ENCODE measurements around the gene ZBTB2.
"Not testable (repeated sequence)": the region's sequence is repeated elsewhere in the genome, so short reads cannot be mapped to it uniquely, and the experiment has no call there.

ZBTB2 gene

GRCh38 chr6:151399679-151400078 is 8.3 kb upstream of the ZBTB2 start:
- DNase-seq: no peak

GRCh38 chr6:151393410-151393809 is 2.1 kb upstream of the ZBTB2 start:
- no peak for DNase-seq

DNA sequence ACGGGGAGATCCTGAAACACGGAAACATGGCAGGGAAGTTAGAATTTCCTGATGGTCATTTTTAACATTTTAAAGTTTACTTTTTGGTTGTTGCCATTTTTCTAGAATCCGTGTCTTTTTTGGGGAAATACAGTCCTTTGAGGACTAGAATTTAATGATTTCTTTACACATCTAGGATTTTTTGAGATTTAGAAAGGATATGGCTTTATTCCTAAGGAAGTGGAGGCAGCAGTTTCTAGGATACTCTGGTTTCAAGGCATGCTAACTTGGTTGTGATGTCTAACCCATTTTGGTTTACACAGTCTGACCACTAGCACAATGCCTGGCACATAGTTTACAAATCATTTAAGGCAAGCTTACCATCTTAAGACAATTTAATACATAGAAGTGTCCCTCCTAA is 1.1 kb upstream of the ZBTB2 start:
- no peak for DNase-seq

DNA sequence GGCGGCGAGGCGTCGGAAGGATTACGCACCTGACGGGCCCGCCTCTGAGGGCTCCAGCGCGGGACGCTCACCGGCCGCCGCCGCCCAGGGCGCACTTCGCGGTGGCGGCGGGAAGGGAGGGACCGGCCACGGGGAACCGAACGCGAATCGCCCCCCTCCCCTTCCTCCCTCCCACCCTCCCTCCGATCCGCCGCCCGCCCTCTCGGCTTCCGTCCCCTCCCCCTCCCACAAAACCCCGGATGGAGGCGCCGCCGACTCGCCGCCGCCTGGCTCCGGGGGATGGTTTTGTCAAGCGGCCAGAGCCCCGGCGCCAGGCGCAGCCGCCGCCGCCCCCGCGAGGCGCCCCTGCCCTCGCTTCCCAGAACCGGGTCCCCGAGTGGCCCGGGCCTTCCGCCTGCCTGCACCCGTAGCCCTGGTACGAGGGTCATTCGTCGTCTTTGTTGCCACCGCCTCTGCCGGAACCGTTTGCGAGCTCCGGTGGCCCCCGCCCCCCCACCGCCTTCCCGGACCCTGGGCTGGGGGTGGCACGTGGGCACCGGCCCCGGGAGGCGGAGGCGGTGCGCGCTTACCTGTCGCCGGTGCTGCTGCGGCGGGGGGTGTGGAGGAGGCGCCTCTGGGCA is 398 bp downstream of the ZBTB2 start:
- DNase-seq: peak; percentile 65

GRCh38 chr6:151390276-151390850 is 996 bp downstream of the ZBTB2 start:
- DNase-seq: peak; percentile 97

DNA sequence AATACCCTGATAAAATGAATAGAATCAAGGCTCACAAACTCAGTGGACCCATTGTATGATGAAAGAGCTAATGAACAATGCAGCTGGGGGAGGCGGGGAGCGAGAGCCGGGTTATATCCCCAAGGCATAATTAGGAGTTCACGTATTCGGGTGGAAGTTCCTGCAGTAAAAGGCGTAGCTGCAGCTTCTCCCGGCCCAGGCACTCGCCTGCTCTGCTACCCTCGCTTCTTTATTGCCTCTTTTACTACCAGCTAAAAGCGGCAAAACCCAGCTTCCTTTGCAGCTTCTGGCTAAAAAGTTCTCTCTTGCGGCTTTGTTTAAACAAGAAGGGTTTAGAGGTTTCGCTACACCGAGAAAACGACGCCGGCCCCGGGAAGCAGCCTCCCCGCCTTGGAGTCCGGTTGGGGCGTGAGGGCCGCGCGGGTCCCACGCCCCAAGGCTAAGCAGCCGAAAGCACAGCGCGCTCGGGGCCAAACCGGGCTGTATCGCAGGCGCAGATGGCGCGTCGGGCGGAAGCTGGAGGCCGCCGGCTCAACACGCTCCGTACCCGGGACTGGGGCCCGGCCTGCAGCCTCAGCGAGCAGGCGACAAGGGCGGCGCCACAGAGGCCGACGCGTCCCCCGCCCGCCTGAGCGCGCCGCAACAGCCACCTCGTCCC is 1.6 kb downstream of the ZBTB2 start:
- peak; percentile 63 for DNase-seq

- DNase-seq: no peak
These were observed 2.3 kb downstream of the ZBTB2 start for GRCh38 chr6:151388997-151389617.

DNA sequence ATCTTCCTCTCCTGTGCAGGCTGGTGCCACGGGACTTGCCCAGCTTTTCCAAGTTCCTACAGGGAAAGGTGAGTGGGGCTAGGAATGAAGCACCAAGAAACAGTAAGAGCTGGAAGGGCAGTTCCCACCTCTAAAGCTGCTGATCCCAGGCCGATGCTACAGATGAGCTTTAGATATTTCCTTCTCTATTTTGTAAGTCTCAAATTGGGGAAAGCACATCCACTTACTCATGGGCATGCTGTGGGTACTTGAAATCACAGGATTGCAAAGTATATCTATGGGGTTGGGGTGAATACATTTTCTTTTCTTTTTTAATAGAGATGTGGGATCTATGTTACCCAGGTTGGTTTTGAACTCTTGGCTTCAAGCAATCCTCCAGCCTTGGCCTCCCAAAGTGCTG is 3.1 kb downstream of the ZBTB2 start:
- no peak for DNase-seq

DNA sequence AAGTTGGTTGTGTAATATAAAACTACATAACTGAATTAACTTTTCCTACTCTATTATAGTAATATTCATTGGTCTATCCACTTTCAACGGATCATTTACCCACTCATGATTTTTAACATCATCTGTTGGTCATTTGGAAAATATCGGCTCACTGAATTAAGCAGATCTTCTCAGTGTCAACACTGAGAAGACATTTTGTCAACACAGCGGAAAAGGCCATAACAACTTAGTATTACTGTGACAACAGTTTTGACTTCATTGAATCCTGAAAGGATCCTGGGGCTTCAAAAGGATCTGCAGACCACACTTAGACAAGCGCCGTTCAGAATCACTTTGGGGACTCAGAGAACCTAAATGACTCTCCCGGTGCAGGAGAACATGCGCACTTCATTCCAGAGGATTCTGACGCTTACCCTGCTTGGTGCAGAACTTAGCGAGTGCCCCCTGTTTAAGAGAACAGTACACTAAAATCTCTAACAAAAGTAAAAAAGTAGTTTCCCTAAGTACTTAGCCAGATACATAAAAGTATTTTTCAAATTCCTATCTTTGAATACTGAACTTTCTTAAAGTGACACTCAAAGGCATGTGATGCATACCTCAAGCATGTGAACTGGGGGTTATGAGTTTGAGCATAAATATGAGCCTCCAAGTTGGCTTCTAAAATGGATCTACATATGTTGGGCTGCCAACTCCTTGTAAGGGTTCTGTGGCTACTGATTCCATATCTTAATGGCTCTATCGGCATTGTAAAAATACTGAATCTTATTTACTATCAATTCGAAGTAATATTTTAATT is 4.0 kb downstream of the ZBTB2 start:
- no peak for DNase-seq

DNA sequence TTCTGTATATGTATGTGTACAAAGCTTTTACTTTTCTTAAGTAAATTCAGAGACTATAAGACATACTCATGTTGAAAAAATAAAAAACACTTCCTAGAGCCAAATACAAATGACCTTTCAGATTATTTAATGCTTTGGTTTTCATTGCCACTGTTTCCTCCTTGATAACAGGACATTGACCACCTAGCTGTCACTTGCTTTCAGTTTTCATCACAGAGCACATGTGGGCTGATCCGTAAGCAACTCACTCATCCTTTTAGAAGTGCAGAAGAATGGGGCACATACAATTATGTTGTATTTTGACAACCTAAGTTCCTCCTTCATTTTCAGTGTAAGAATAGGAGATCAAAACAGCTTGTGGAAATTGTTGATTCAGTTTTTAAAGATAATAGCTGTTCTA is 6.2 kb downstream of the ZBTB2 start:
- DNase-seq: no peak

DNA sequence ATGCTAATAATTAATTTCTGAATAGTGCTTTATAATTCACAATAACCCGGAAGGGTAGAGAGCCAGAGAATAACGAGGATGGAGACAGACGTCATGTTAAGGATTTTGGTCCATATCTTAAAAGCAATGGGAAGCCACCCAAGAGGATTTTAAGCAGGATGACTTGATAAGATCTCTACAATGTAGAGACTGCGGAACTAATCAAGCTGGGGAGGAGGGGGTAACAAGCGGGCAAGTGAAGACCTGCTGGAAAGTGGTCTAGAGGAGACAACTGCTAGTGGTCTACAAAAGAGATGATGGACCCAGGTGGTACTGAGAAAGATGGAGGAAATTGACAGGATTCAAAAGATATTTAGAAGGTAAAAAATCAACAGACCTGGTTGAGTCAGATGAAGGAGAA is 7.2 kb downstream of the ZBTB2 start:
- no peak for DNase-seq

DNA sequence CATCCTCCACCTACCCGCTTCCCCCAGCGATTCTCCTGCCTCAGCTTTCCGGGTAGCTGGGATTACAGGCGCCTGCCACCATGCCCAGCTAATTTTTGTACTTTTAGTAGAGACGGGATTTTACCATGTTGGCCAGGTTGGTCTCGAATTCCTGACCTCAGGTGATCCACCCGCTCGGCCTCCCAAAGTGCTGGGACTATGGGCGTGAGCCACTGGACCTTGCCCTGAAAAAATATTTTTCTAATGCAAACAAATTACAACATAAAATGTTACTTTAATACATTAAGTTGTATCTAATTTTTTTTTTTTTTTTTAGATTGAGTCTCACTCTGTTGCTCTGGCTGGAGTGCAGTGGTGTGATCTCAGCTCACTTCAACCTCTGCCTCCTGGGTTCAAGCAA is 8.7 kb downstream of the ZBTB2 start:
- not testable (repeated sequence) for DNase-seq

DNA sequence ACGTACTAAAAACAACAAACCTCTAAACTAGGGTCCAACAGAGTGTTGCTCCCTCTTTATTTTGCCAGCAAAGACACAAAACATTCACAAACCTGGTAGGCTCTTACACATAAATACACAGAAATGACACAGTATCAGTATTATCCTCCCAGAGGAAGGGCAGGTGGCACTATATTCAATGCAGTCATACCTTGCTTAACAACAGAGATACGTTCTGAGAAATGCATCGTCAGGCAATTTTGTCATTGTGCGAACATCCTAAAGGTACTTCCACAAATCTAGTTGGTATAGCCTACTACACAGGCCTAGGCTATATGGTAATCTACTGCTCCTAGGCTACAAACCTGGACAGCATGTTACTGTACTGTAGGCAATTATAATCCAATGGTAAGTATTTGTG is 9.6 kb downstream of the ZBTB2 start:
- DNase-seq: no peak

DNA sequence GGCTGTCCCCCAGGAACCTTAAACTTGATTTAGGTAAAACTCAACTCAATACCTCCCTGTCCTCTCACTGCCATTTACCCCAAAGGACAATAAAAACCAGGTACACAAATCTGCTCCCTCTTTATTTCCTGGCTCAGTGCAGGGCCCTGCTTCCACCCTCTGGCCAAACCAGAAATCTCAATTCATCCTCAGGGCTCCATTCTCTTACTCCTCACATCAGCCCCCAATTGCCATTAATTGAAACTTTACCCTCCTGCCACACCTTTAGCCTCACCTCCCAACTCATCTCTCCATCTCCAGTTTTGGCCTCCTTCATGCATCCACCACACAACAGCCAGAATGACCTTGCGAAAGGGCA is 10.5 kb downstream of the ZBTB2 start:
- no peak for DNase-seq

DNA sequence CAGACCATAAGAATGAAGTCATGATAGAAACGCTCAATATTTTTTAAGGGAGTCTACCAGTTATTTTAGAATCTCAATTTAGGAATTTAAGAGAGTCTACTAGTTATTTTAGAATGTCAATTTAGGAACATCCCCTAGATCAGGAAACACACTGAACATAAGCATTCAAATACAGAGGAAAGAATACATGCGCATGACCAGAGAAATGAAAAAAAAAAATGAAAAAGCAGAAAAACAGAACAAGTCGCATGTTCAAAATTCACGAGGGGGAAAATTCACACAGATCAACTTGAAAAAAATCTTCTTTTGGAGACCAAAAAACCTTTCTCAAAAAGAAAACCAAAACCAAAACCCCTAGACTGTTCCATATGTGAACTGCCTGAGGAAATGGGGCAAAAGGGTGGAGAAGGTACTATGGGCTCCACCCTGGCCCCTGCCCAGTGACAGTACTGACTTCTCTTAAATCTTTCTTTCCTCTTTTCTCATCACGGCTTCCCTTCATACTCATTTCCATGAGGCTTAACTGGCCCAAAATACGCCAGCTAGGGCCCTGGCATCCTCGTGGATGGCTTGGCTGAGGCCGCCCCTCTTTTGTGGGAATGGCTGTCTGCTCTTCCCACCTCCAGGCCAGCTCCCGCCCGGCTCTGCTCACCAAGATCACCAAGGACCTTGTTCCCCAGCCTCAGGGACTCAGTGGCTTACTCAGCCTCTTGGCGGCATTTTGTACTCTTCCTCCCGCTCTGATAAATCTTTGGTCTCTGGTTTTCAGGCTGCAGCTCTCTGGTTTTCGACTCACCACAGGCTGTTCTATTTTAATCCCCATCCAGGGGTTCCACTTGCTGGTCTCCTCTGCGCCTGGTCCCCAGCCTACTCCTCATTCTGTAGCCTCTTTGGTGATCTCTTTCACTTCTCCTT is 11.2 kb downstream of the ZBTB2 start:
- DNase-seq: no peak

- DNase-seq: no peak
These were observed 14.3 kb downstream of the ZBTB2 start for GRCh38 chr6:151377095-151377494.

- DNase-seq: no peak
These were observed 14.9 kb downstream of the ZBTB2 start for GRCh38 chr6:151376440-151376839.

DNA sequence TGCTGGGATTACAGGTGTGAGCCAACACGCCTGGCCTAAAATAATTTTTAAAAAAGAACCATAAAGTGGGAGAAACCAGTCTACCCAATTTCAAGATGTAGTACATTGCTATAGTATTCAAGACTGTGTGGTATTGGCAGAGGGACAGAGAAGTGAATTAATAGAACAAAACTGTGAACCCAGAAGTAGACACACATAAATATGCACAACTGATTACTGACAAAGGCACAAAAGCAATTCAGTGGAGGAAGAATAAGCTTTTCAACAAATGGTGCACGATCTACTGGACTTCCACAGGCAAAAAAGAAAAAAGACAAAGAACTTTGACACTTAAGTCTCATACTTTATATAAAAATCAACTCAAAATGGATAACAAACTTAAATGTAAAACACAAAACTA is 15.5 kb downstream of the ZBTB2 start:
- DNase-seq: no peak

GRCh38 chr6:151374036-151374683 is 17.2 kb downstream of the ZBTB2 start:
- DNase-seq: no peak

GRCh38 chr6:151372164-151372563 is 19.2 kb downstream of the ZBTB2 start:
- DNase-seq: no peak

DNA sequence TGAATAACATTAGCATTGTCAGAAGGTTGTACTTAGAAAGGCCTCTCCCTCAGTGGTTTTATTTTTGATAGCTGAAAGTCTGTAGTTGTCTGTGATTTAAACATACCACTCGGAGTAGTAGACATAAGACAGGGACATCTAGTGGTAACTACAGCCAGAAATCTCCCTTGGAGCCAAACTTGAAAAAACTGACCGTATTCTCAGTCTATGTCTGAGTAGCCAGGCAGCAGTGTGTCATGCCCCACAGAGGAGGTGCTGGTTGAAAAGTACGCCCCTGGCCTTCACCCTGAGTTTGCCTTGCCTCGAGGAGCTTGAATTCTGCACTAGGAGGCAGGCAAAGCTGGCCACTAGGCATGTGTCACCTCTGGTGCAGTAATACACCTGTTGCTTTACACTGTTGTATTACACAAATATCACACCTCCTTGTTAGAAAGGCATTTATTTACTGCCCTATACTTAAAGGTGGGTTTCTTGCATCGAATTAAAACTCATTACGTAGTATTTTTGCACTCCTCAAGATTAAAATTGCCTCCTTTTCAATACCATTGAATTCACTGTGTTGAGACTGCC is 20.8 kb downstream of the ZBTB2 start:
- no peak for DNase-seq

GRCh38 chr6:151365233-151365632 is 26.1 kb downstream of the ZBTB2 start:
- DNase-seq: no peak
